Upper lobe of right lung (tissue), 1 donor: ENCODE results near the gene RANBP3. TPM values are rescaled to one million over a fixed set of nuclear protein-coding genes. Genes with fewer than 3 reads are reported as not detected.

ENCODE experiments used
- ATAC-seq: fragments of 200-7000 bp; cut with Tn5 transposase; one replicate; pipeline ENCODE4 v1.9.1; 2020; ENCODE audit warnings: mild to moderate bottlenecking, moderate library complexity
- DNase-seq: peaks from one replicate; pipeline ENCODE4 v3.0.0-alpha.2; 2020
- H3K27ac ChIP-seq: fragments of 200-600 bp; one replicate; pipeline ENCODE4 v1.8.0; 2022
- H3K27me3 ChIP-seq: fragments of 200-600 bp; one replicate; pipeline ENCODE4 v1.8.0; 2022; ENCODE audit warnings: mild to moderate bottlenecking
- H3K36me3 ChIP-seq: fragments of 200-600 bp; one replicate; pipeline ENCODE4 v1.8.0; 2022
- H3K4me1 ChIP-seq: fragments of 200-600 bp; one replicate; pipeline ENCODE4 v1.8.0; 2022
- H3K4me3 ChIP-seq: fragments of 200-600 bp; one replicate; pipeline ENCODE4 v1.8.0; 2022; ENCODE audit warnings: mild to moderate bottlenecking
- H3K9me3 ChIP-seq: fragments of 200-600 bp; one replicate; pipeline ENCODE4 v1.8.0; 2022
- intact Hi-C: fragments of 100-400 bp; cut with DNase I; formaldehyde crosslinking; loops from one replicate; pipeline ENCODE4 v1.11.0; 2022
- total RNA-seq: library from RNA; stranded (reverse); fragmentation: NEBNext Ultra II Directional; extraction: Animal tissue kit (Norgen Biotek cat#: 25700); gene quantifications from one replicate; pipeline ENCODE4 v1.2.1, GENCODE V29; 2021
- TF ChIP-seq, protein P1 (sequence below): fragments of 200-600 bp; IDR thresholded peaks from one replicate; pipeline ENCODE4 v1.8.0; 2022; ENCODE audit warnings: antibody characterized with exemption
- donor health status: DM: no; HTN: yes; CAD: no; lungs with severe emphysema.

RANBP3 gene
- total RNA-seq, 1 donor from 2014 or later, result 65.5 TPM

DNA sequence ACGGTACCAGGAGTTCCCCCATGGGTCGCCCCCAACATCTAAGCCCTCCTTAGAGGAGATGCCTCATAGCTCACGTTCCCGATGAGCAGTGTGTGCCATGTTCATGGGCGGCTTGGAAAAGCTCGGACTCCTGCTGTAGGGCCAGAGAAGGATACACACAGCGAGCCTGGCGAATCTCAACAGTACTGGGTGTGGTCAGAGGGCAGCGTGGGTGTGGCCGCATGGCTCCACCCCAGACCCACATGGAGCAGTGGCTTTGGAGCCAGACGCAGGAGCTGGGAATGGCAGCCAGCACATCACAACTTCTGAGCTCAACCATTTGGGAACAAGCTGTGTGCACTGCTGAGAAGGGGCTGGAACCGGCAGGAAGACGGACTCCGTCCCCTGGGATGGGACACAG, 48.3 kb downstream of the RANBP3 start:
- Histone ChIP-seq H3K9me3 (no peaks in the 10 kb centered on the region), H3K4me3 (no peak overlapping the region), H3K27ac (no peak overlapping the region), H3K36me3 (peaks cover 80% of the 10 kb centered on the region), H3K4me1 (peaks cover 11% of the 10 kb centered on the region), H3K27me3 (no peaks in the 10 kb centered on the region)
- intact Hi-C loops, result no loop called here
- TF ChIP-seq, protein P1, sequence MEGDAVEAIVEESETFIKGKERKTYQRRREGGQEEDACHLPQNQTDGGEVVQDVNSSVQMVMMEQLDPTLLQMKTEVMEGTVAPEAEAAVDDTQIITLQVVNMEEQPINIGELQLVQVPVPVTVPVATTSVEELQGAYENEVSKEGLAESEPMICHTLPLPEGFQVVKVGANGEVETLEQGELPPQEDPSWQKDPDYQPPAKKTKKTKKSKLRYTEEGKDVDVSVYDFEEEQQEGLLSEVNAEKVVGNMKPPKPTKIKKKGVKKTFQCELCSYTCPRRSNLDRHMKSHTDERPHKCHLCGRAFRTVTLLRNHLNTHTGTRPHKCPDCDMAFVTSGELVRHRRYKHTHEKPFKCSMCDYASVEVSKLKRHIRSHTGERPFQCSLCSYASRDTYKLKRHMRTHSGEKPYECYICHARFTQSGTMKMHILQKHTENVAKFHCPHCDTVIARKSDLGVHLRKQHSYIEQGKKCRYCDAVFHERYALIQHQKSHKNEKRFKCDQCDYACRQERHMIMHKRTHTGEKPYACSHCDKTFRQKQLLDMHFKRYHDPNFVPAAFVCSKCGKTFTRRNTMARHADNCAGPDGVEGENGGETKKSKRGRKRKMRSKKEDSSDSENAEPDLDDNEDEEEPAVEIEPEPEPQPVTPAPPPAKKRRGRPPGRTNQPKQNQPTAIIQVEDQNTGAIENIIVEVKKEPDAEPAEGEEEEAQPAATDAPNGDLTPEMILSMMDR, result no peak
- no peak for ATAC-seq
- DNase-seq, result no peak

DNA sequence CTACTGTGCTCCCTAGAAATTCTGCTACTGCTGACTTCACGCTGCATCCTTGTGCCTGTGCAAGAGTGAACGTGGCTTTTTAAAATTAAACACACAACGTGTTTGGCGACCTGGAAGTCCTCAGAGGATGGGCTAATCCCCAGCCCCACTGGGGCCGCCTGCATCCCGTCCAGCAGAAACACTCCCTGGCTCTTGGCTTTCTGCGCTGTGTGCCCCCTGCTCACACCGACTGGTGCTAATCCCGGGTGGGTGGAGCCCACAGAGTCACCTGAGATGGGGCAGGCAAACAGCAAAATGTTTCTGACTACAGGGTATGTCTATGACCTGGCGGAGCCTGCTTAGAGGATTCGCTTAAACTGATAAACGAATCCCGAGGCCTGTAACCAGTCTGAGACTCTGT, 48.8 kb downstream of the RANBP3 start:
- no peak overlapping the region for H3K27ac ChIP-seq
- H3K36me3 ChIP-seq, result peaks cover 84% of the 10 kb centered on the region
- no peak overlapping the region for H3K4me3 ChIP-seq
- intact Hi-C loops, result no loop called here
- H3K9me3 ChIP-seq, result no peaks in the 10 kb centered on the region
- no peaks in the 10 kb centered on the region for H3K27me3 ChIP-seq
- TF ChIP-seq, protein P1, result no peak
- ATAC-seq (no peak), DNase-seq (no peak)
- H3K4me1 ChIP-seq, result peaks cover 7% of the 10 kb centered on the region

DNA sequence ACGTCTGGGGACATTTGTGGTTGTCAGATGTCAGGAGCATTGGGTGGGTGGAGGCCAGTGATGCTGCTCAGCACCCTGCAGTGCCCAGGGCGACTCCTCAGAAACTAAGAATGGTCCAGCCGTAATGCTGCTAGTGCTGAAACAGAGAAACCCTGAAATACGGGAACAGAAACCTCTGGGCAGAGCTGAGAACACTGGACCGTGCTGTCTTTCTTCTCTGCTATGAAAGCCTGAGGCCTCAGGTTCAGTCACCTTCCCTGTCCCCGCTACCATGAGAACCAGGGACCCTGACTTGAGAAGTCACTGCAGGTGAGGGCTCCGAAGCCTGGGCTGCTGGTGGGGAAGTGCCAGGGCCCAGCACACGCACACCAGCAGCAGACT, 50.5 kb downstream of the RANBP3 start:
- Histone ChIP-seq H3K36me3 (peaks cover 100% of the 10 kb centered on the region), H3K27me3 (no peaks in the 10 kb centered on the region), H3K9me3 (no peaks in the 10 kb centered on the region), H3K4me1 (no peaks in the 10 kb centered on the region), H3K27ac (no peak overlapping the region), H3K4me3 (no peak overlapping the region)
- no peak for DNase-seq
- ATAC-seq, result no peak
- TF ChIP-seq, protein P1, result no peak
- intact Hi-C loops, result no loop called here

GRCh38 chr19:5926641-5927440, 51.1 kb downstream of the RANBP3 start:
- Histone ChIP-seq H3K36me3 (peaks cover 100% of the 10 kb centered on the region), H3K27me3 (no peaks in the 10 kb centered on the region), H3K9me3 (no peaks in the 10 kb centered on the region), H3K4me3 (no peak overlapping the region), H3K27ac (no peak overlapping the region), H3K4me1 (no peaks in the 10 kb centered on the region)
- DNase-seq, result no peak
- intact Hi-C loops, result no loop called here
- TF ChIP-seq, protein P1, result no peak
- ATAC-seq, result no peak

GRCh38 chr19:5925830-5926427, 52.0 kb downstream of the RANBP3 start:
- Histone ChIP-seq H3K36me3 (peaks cover 100% of the 10 kb centered on the region), H3K4me3 (no peak overlapping the region), H3K27me3 (no peaks in the 10 kb centered on the region), H3K9me3 (no peaks in the 10 kb centered on the region), H3K27ac (no peak overlapping the region), H3K4me1 (no peaks in the 10 kb centered on the region)
- intact Hi-C loops, result no loop called here
- ATAC-seq, result no peak
- TF ChIP-seq, protein P1, result no peak
- DNase-seq, result no peak
